A673 (cell line): ENCODE data around the gene SLC17A2. TPM values are rescaled to one million over a fixed set of nuclear protein-coding genes. Genes with fewer than 3 reads are reported as not detected.

Experiments
- BruUV-seq: library from RNA; stranded (reverse); fragments of 400-500 nt; replicated peaks from 2 replicates; lab custom pipeline; 2021; lab: Mats Ljungman, UMichigan
- CTCF ChIA-PET: fragments of 300-600 bp; sonication (Branson Sonifier 250); formaldehyde crosslinking; loops from one replicate; lab custom pipeline; 2022; ENCODE audit warnings: antibody characterized with exemption; lab: Charles Lee
- POLR2A ChIA-PET: fragments of 300-600 bp; sonication (Branson Sonifier 250); formaldehyde crosslinking; loops from one replicate; lab custom pipeline; 2022; ENCODE audit warnings: antibody characterized with exemption; ENCODE audit not compliant: low non-redundant PET; lab: Charles Lee
- DNase-seq: peaks from one replicate; pipeline ENCODE4 v3.0.0-alpha.2; 2015; ENCODE audit warnings: low spot score
- H3K27ac ChIP-seq: fragments of 200-600 bp; sonication (generic); 2 replicates; pipeline ENCODE4 v1.5.1; 2016; ENCODE audit warnings: mixed run types, low read depth, mild to moderate bottlenecking, mixed read lengths, antibody characterized with exemption, low read length; ENCODE audit not compliant: poor library complexity, severe bottlenecking
- H3K27me3 ChIP-seq: fragments of 200-600 bp; sonication (generic); replicated peaks from 2 replicates; pipeline ENCODE4 v1.6.1; 2017; ENCODE audit warnings: mixed run types, low read depth, mild to moderate bottlenecking, mixed read lengths, antibody characterized with exemption, low read length; ENCODE audit not compliant: insufficient read depth, poor library complexity
- H3K36me3 ChIP-seq: fragments of 200-600 bp; sonication (generic); 2 replicates; pipeline ENCODE4 v1.6.1; 2016; ENCODE audit warnings: mixed run types, mild to moderate bottlenecking, mixed read lengths, antibody characterized with exemption, low read length; ENCODE audit not compliant: insufficient read depth, poor library complexity, severe bottlenecking
- H3K4me1 ChIP-seq: fragments of 200-600 bp; sonication (generic); 2 replicates; pipeline ENCODE4 v1.6.1; 2017; ENCODE audit warnings: mixed run types, mild to moderate bottlenecking, mixed read lengths, antibody characterized with exemption, low read length; ENCODE audit not compliant: insufficient read depth, poor library complexity, severe bottlenecking
- H3K4me3 ChIP-seq: fragments of 200-600 bp; sonication (generic); 2 replicates; pipeline ENCODE4 v1.5.1; 2016; ENCODE audit warnings: low read depth, mixed run types, mild to moderate bottlenecking, mixed read lengths, low read length; ENCODE audit not compliant: poor library complexity, severe bottlenecking
- H3K9me3 ChIP-seq: fragments of 200-600 bp; sonication (generic); 2 replicates; pipeline ENCODE4 v1.6.1; 2016; ENCODE audit warnings: mixed run types, low read depth, mild to moderate bottlenecking, mixed read lengths, antibody characterized with exemption, low read length; ENCODE audit not compliant: poor library complexity, severe bottlenecking
- EZH2 ChIP-seq: fragments of 200-600 bp; sonication (generic); IDR thresholded peaks from 2 replicates; pipeline ENCODE4 v1.6.1; 2017; ENCODE audit warnings: borderline replicate concordance, low read depth, mild to moderate bottlenecking, mixed read lengths, antibody characterized with exemption, low read length; ENCODE audit not compliant: poor library complexity, severe bottlenecking
- intact Hi-C: fragments of 100-400 bp; cut with micrococcal nuclease; formaldehyde crosslinking; loops from one replicate; pipeline ENCODE4 v1.10.0; 2022; ENCODE audit not compliant: unreplicated experiment
- total RNA-seq: library from RNA; stranded (reverse); gene quantifications from 2 replicates; pipeline ENCODE4 v1.2.3, GENCODE V29; 2021
- TF ChIP-seq, protein P1 (sequence below): fragments of 300-800, 200-600 bp; sonication (generic); conservative IDR thresholded peaks from 2 replicates; pipeline ENCODE4 v1.5.1; 2017; ENCODE audit warnings: low read depth, mild to moderate bottlenecking, antibody characterized with exemption, low read length, moderate library complexity, mixed read lengths

Gene SLC17A2
- total RNA-seq, 1 experiment from 2014 or later: not detected

DNA sequence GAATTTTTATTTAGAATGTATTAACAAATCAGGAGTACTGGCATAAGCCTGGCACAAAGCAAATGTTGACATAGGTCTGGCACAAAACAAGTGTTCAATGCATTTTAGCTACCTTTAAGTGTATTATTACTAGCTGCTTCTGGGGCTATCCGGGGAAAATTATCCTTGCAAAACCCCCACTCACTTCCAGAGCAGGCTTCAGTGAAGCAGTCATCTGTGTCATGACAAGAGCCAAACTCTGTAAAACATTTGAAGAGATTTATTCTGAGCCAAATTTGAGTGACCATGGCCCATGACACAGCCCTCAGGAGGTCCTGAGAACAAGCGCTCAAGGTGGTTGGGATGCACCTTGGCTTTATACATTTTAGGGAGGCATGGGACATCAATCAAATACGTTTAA lies 25.7 kb upstream of the SLC17A2 start:
- CTCF ChIA-PET: no interaction called here
- DNase-seq: no peak
- Histone ChIP-seq H3K27ac (no peak overlapping the region), H3K9me3 (no peaks in the 10 kb centered on the region), H3K4me1 (no peaks in the 10 kb centered on the region), H3K4me3 (no peak overlapping the region), H3K27me3 (no peaks in the 10 kb centered on the region), H3K36me3 (no peaks in the 10 kb centered on the region)
- no peak for TF ChIP-seq EZH2
- TF ChIP-seq, protein P1, sequence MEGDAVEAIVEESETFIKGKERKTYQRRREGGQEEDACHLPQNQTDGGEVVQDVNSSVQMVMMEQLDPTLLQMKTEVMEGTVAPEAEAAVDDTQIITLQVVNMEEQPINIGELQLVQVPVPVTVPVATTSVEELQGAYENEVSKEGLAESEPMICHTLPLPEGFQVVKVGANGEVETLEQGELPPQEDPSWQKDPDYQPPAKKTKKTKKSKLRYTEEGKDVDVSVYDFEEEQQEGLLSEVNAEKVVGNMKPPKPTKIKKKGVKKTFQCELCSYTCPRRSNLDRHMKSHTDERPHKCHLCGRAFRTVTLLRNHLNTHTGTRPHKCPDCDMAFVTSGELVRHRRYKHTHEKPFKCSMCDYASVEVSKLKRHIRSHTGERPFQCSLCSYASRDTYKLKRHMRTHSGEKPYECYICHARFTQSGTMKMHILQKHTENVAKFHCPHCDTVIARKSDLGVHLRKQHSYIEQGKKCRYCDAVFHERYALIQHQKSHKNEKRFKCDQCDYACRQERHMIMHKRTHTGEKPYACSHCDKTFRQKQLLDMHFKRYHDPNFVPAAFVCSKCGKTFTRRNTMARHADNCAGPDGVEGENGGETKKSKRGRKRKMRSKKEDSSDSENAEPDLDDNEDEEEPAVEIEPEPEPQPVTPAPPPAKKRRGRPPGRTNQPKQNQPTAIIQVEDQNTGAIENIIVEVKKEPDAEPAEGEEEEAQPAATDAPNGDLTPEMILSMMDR: no peak
- intact Hi-C loops: no loop called here
- POLR2A ChIA-PET: no interaction called here
- BruUV-seq: no TSS peak

DNA sequence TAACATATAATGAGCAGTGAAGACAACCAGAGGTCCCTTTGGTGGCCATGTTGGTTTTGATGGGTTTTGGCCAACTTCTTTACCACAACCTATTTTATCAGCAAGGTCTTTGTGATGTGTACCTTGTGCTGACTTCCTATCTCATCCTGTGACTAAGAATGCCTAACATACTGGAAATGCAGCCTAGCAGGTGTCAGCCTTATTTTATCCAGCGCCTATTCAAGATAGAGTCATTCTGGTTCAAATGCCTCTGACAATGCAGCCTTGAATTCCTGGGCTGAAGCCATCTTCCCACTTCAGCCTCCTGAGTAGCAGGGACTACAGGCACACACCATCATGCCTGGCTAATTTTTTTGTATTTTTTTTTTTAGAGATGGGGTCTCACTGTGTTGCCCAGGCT lies 24.3 kb upstream of the SLC17A2 start:
- intact Hi-C loops: no loop called here
- Histone ChIP-seq H3K4me1 (no peaks in the 10 kb centered on the region), H3K27me3 (no peaks in the 10 kb centered on the region), H3K27ac (no peak overlapping the region), H3K9me3 (no peaks in the 10 kb centered on the region), H3K36me3 (no peaks in the 10 kb centered on the region), H3K4me3 (no peak overlapping the region)
- ChIA-PET CTCF (no interaction called here), POLR2A (no interaction called here)
- BruUV-seq: no TSS peak
- TF ChIP-seq, protein P1: no peak
- no peak for TF ChIP-seq EZH2
- no peak for DNase-seq

DNA sequence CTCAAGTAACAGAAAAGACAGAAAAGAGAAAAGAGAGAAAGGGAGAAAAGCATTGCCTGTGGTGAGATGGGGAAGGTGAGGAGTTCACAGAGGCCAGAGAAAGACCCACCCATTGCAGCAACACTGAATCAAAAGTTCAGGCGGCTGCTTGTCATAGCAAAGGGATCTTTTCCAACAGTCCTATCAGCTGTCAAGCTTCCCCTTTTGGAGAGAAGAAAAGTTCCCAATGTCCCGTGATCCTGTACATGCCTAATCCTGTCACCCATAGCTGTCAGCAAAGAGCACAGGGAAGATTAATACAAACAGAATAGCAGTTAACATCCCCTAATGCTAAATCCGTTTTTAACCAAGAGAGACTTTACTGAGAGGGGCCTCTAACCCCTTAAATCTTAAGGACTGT lies 23.2 kb upstream of the SLC17A2 start:
- H3K36me3 ChIP-seq: no peaks in the 10 kb centered on the region
- no peaks in the 10 kb centered on the region for H3K9me3 ChIP-seq
- no peak for DNase-seq
- H3K4me3 ChIP-seq: no peak overlapping the region
- H3K27ac ChIP-seq: no peak overlapping the region
- no TSS peak for BruUV-seq
- TF ChIP-seq, protein P1: no peak
- TF ChIP-seq EZH2: no peak
- H3K4me1 ChIP-seq: no peaks in the 10 kb centered on the region
- intact Hi-C loops: no loop called here
- POLR2A ChIA-PET: no interaction called here
- CTCF ChIA-PET: no interaction called here
- H3K27me3 ChIP-seq: no peaks in the 10 kb centered on the region
